GM21360 (cell line): ENCODE results near the gene ALB.

ENCODE experiments used
- ATAC-seq: cut with Tn5 transposase; IDR thresholded peaks from one replicate; pipeline ENCODE4 v1.9.1; 2021; ENCODE audit warnings: mild to moderate bottlenecking, moderate library complexity; ENCODE audit not compliant: unreplicated experiment

The ALB gene

GRCh38 chr4:73408181-73408867, 4.2 kb downstream of the ALB start:
- ATAC-seq = no peak

GRCh38 chr4:73409012-73409862, 5.2 kb downstream of the ALB start:
- no peak for ATAC-seq

- no peak for ATAC-seq
These were observed 6.0 kb downstream of the ALB start for GRCh38 chr4:73409978-73410548.

- ATAC-seq = no peak
These were observed 7.0 kb downstream of the ALB start for GRCh38 chr4:73410916-73411730.

- no peak for ATAC-seq
These were observed 7.8 kb downstream of the ALB start for GRCh38 chr4:73411731-73412414.

- ATAC-seq = no peak
These were observed 9.2 kb downstream of the ALB start for GRCh38 chr4:73413294-73413755.

- no peak for ATAC-seq
These were observed 10.8 kb downstream of the ALB start for GRCh38 chr4:73414936-73415271.

- ATAC-seq = no peak
These were observed 11.7 kb downstream of the ALB start for GRCh38 chr4:73415807-73416238.

- ATAC-seq = no peak
These were observed 12.5 kb downstream of the ALB start for GRCh38 chr4:73416423-73417087.

- no peak for ATAC-seq
These were observed 13.3 kb downstream of the ALB start for GRCh38 chr4:73417342-73417741.

GRCh38 chr4:73417973-73418372, 13.9 kb downstream of the ALB start:
- ATAC-seq = no peak

- ATAC-seq = no peak
These were observed 14.6 kb downstream of the ALB start for GRCh38 chr4:73418677-73419076.

GRCh38 chr4:73419106-73420038, 15.3 kb downstream of the ALB start:
- ATAC-seq = no peak

GRCh38 chr4:73420615-73421014, 16.5 kb downstream of the ALB start:
- no peak for ATAC-seq

GRCh38 chr4:73421708-73422457, 17.8 kb downstream of the ALB start:
- ATAC-seq = no peak

- no peak for ATAC-seq
These were observed 18.3 kb downstream of the ALB start for GRCh38 chr4:73422458-73422752.

- no peak for ATAC-seq
These were observed 19.1 kb downstream of the ALB start for GRCh38 chr4:73423184-73423583.

- no peak for ATAC-seq
These were observed 22.6 kb downstream of the ALB start for GRCh38 chr4:73426666-73427065.
